GM12878 (cell line): ENCODE measurements around the gene RPS16. TPM values are rescaled to one million over a fixed set of nuclear protein-coding genes. Genes with fewer than 3 reads are reported as not detected.

ENCODE experiments used
- ATAC-seq: fragments of 200-7000 bp; cut with Tn5 transposase; 3 replicates; pipeline ENCODE4 v1.9.1; 2020; ENCODE audit warnings: mild to moderate bottlenecking, moderate library complexity
- BruUV-seq: library from RNA; stranded (reverse); fragments of 400-500 nt; replicated peaks from 2 replicates; lab custom pipeline; 2021; lab: Mats Ljungman, UMichigan
- CTCF ChIA-PET: fragments of 300-600 bp; sonication (Branson Sonifier 250); formaldehyde crosslinking; extraction: SDS; loops from one replicate; lab custom pipeline; 2021; ENCODE audit warnings: inconsistent platforms; lab: Yijun Ruan, JAX
- POLR2A ChIA-PET: fragments of 350-600 bp; formaldehyde crosslinking; extraction: SDS; loops from one replicate; lab custom pipeline; 2021; ENCODE audit warnings: inconsistent platforms; lab: Charles Lee
- RAD21 ChIA-PET: fragments of 300-600 bp; sonication (Branson Sonifier 250); formaldehyde crosslinking; loops from one replicate; lab custom pipeline; 2023; ENCODE audit warnings: antibody characterized with exemption; ENCODE audit not compliant: unreplicated experiment; lab: Charles Lee
- SMC1A ChIA-PET: fragments of 300-600 bp; sonication (Branson Sonifier 250); formaldehyde crosslinking; loops from one replicate; lab custom pipeline; 2023; ENCODE audit not compliant: unreplicated experiment, uncharacterized antibody; lab: Charles Lee
- DNase-seq: peaks from one replicate; pipeline ENCODE4 v3.0.0-alpha.2; 2011; ENCODE audit warnings: low read depth, low spot score
- FAIRE-seq: peaks from 3 replicates; lab custom pipeline; 2011; peaks lifted over from hg19 to GRCh38; lab: Jason Lieb, UNC
- H2AFZ ChIP-seq: 2 replicates; pipeline ENCODE4 v1.6.0; 2011; ENCODE audit warnings: low read depth, low read length, control low read depth; ENCODE audit not compliant: control insufficient read depth
- H3K27ac ChIP-seq: 2 replicates; pipeline ENCODE4 v1.5.1; 2011; ENCODE audit warnings: control low read depth; ENCODE audit not compliant: control insufficient read depth, insufficient read depth
- H3K27me3 ChIP-seq, 2 experiments: replicated peaks in 1 of 2; 2 replicates each; pipeline versions ENCODE4 v1.6.0 to v1.6.1; 2011; ENCODE audit warnings: low read length in 1 of 2; ENCODE audit not compliant: control insufficient read depth in 2 of 2, insufficient read depth in 2 of 2
- H3K36me3 ChIP-seq, 2 experiments: 2 replicates each; pipeline ENCODE4 v1.5.1; 2011; ENCODE audit warnings: low read length in 1 of 2; ENCODE audit not compliant: control insufficient read depth in 2 of 2, insufficient read depth in 2 of 2
- H3K4me1 ChIP-seq: 2 replicates; pipeline ENCODE4 v1.6.1; 2011; ENCODE audit warnings: mild to moderate bottlenecking, low read length, moderate library complexity, mixed read lengths; ENCODE audit not compliant: control insufficient read depth, insufficient read depth
- H3K4me2 ChIP-seq: 2 replicates; pipeline ENCODE4 v1.6.0; 2011; ENCODE audit warnings: control low read depth; ENCODE audit not compliant: control insufficient read depth, insufficient read depth
- H3K4me3 ChIP-seq: fragments of 200-600 bp; sonication (generic); 2 replicates; pipeline ENCODE4 v1.5.1; 2016
- H3K79me2 ChIP-seq: 2 replicates; pipeline ENCODE4 v1.6.0; 2011; ENCODE audit warnings: low read length; ENCODE audit not compliant: control insufficient read depth, insufficient read depth
- H3K9ac ChIP-seq: 2 replicates; pipeline ENCODE4 v1.8.0; 2011; ENCODE audit warnings: low read length, control low read depth, mixed read lengths; ENCODE audit not compliant: control insufficient read depth, insufficient read depth
- H3K9me3 ChIP-seq: replicated peaks from 3 replicates; pipeline ENCODE4 v1.5.1; 2011; ENCODE audit warnings: mild to moderate bottlenecking, low read length; ENCODE audit not compliant: control insufficient read depth, insufficient read depth
- H4K20me1 ChIP-seq: 2 replicates; pipeline ENCODE4 v1.6.0; 2011; ENCODE audit not compliant: control insufficient read depth, insufficient read depth
- ATF7 ChIP-seq: fragments of 450-650 bp; IDR thresholded peaks from 2 replicates; pipeline ENCODE4 v1.6.1; 2016; ENCODE audit warnings: low read depth, mild to moderate bottlenecking
- CHD1 ChIP-seq: IDR thresholded peaks from 2 replicates; pipeline ENCODE4 v1.6.1; 2012; ENCODE audit warnings: low read depth, low read length, improper control_type of control experiment
- FOS ChIP-seq: IDR thresholded peaks from 3 replicates; pipeline ENCODE4 v1.6.1; 2011; ENCODE audit warnings: borderline replicate concordance; ENCODE audit not compliant: insufficient read length; ENCODE audit errors: extremely low read depth
- FOXK2 ChIP-seq: fragments of 450-650 bp; IDR thresholded peaks from 2 replicates; pipeline ENCODE4 v1.6.1; 2017; ENCODE audit warnings: mild to moderate bottlenecking, moderate library complexity
- MTA2 ChIP-seq: fragments of 450-650 bp; IDR thresholded peaks from 2 replicates; pipeline ENCODE4 v1.6.1; 2016; ENCODE audit warnings: low read depth, mild to moderate bottlenecking, moderate library complexity
- POLR2A ChIP-seq: IDR thresholded peaks from 2 replicates; pipeline ENCODE4 v1.6.1; 2011; ENCODE audit warnings: low read depth, mild to moderate bottlenecking, low read length
- POLR2AphosphoS2 ChIP-seq: IDR thresholded peaks from 2 replicates; pipeline ENCODE4 v1.6.1; 2011; ENCODE audit warnings: low read depth, mild to moderate bottlenecking, low read length, improper control_type of control experiment, moderate library complexity
- SKIL ChIP-seq: fragments of 450-650 bp; IDR thresholded peaks from 2 replicates; pipeline ENCODE4 v1.6.1; 2017; ENCODE audit warnings: mild to moderate bottlenecking, low read depth, inconsistent platforms; ENCODE audit not compliant: poor library complexity, severe bottlenecking
- SPI1 ChIP-seq: IDR thresholded peaks from 2 replicates; pipeline ENCODE4 v1.6.1; 2011; ENCODE audit warnings: low read depth, mild to moderate bottlenecking, low read length, moderate library complexity, borderline replicate concordance; ENCODE audit not compliant: insufficient read depth
- SREBF2 ChIP-seq: IDR thresholded peaks from 2 replicates; pipeline ENCODE4 v1.6.1; 2012; ENCODE audit warnings: mild to moderate bottlenecking, low read length
- WRNIP1 ChIP-seq: IDR thresholded peaks from 2 replicates; pipeline ENCODE4 v1.6.1; 2011; ENCODE audit warnings: low read depth, low read length, improper control_type of control experiment, borderline replicate concordance
- WGBS: methylation state at CpG from one replicate; pipeline ENCODE4 v1.1.6; 2016; ENCODE audit warnings: low lambda C conversion rate; ENCODE audit not compliant: insufficient replicate concordance, insufficient coverage; ENCODE audit errors: missing lambda C conversion rate; 5-methylcytosine and 5-hydroxymethylcytosine counted together
- in situ Hi-C: fragments of 300-500 bp; cut with MboI; formaldehyde crosslinking; loops from 9 replicates; pipeline ENCODE4 v1.14.3; 2018; ENCODE audit warnings: mixed read lengths
- intact Hi-C: fragments of 100-400 bp; cut with micrococcal nuclease; formaldehyde crosslinking; loops from one replicate; pipeline ENCODE4 v1.14.2; 2022; ENCODE audit not compliant: unreplicated experiment
- polyA plus RNA-seq, 11 experiments: library from polyadenylated mRNA; depleted of rRNA in 4 of 11; unstranded in 6 of 11; stranded (reverse) in 5 of 11; fragments of >200 nt; fragmentation: Nextera tagmentation in 4 of 11; fragmentation: Illumina TruSeq in 1 of 11; extraction: Ambion mirVana in 4 of 11; extraction: Trizol in 1 of 11; gene quantifications; 1 replicate in 1 of 11; 2 replicates in 10 of 11; pipeline versions ENCODE4 v1.2.1 to v1.2.3, GENCODE V29; 2011 to 2016; ENCODE audit warnings: inconsistent platforms in 2 of 11, missing spikeins in 2 of 11, low read depth in 1 of 11
- total RNA-seq, 4 experiments: library from RNA; depleted of rRNA in 3 of 4; stranded (reverse); fragments of >200 nt in 3 of 4; fragmentation: Illumina TruSeq in 1 of 4; extraction: Trizol in 1 of 4; gene quantifications; 2 replicates each; pipeline versions ENCODE4 v1.2.1 to v1.2.3, GENCODE V29; 2013 to 2021

RPS16 gene
- total and polyA plus RNA-seq, 10 of the 15 experiments (the other 5 are each of a cell fraction or from before 2014, with no cell fraction given), result 148 to 4,810 (median 2,343) TPM

GRCh38 chr19:39473443-39473960 lies 37.8 kb upstream of the RPS16 start:
- 90% methylated on average over 11 of the region's 11 CpGs for WGBS
- 0 out of 2 replicates have a peak, but pooled peaks have one; percentile 26 for TF ChIP-seq POLR2A
- TF ChIP-seq WRNIP1, result no peak
- no peak for TF ChIP-seq FOS
- TF ChIP-seq POLR2AphosphoS2, result 0 out of 2 replicates have a peak, but pooled peaks have one; percentile 19
- TF ChIP-seq, all 136 proteins: peak for 2
- POLR2A ChIA-PET, result no interaction called here

GRCh38 chr19:39472746-39473442 lies 37.1 kb upstream of the RPS16 start:
- in situ Hi-C loops, result no loop called here
- POLR2A ChIA-PET, result no interaction called here
- ATAC-seq (no peak), DNase-seq (no peak), FAIRE-seq (no peak)
- RAD21 ChIA-PET, result no interaction called here
- Histone ChIP-seq H3K36me3 (peaks cover 43 to 69% of the 10 kb centered on the region in 2 experiments), H3K79me2 (no peaks in the 10 kb centered on the region), H3K27ac (no peak overlapping the region), H3K27me3 (no peaks in the 10 kb centered on the region), H3K4me2 (no peak overlapping the region), H2AFZ (no peak overlapping the region), H4K20me1 (no peaks in the 10 kb centered on the region), H3K9ac (no peak overlapping the region), H3K4me3 (no peak overlapping the region), H3K9me3 (no peaks in the 10 kb centered on the region), H3K4me1 (no peaks in the 10 kb centered on the region)
- BruUV-seq, result no TSS peak
- CTCF ChIA-PET, result interaction anchor here (1.7 kb wide), 1 partner anchor 57 kb away, joined by 4 read pairs; no protein-coding TSS in a partner anchor
- WGBS, result 96% methylated on average over 30 of the region's 32 CpGs
- SMC1A ChIA-PET, result interaction anchor here (1.3 kb wide), 1 partner anchor 32 kb away, joined by 4 read pairs; no protein-coding TSS in a partner anchor
- intact Hi-C loops, result no loop called here
- TF ChIP-seq ATF7 (no peak), SKIL (no peak), CHD1 (no peak), SREBF2 (no peak), MTA2 (no peak), SPI1 (no peak), FOXK2 (no peak)

More at GRCh38 chr19:39473443-39473960, 37.8 kb upstream of the RPS16 start:
- Histone ChIP-seq H3K4me3 (no peak overlapping the region), H3K27ac (no peak overlapping the region), H3K27me3 (no peaks in the 10 kb centered on the region), H3K4me2 (no peak overlapping the region), H3K36me3 (peaks cover 41 to 65% of the 10 kb centered on the region in 2 experiments), H3K79me2 (no peaks in the 10 kb centered on the region), H2AFZ (no peak overlapping the region), H4K20me1 (no peaks in the 10 kb centered on the region), H3K9me3 (no peaks in the 10 kb centered on the region), H3K4me1 (no peaks in the 10 kb centered on the region), H3K9ac (no peak overlapping the region)
- intact Hi-C loops (no loop called here), in situ Hi-C loops (no loop called here)
- ATAC-seq, result no peak
- DNase-seq, result no peak
- BruUV-seq, result no TSS peak
- ChIA-PET SMC1A (interaction anchor here (1.1 to 1.7 kb wide), 4 partner anchors 33 to 59 kb away, joined by 3 to 7 read pairs (median 4); partner anchors contain the start of genes EID2B and RPS16), CTCF (interaction anchor here (0.8 to 3.9 kb wide), 17 partner anchors 16 to 66 kb away, joined by 3 to 41 read pairs (median 4); partner anchors contain the start of genes DLL3, EID2B, RPS16 and SUPT5H), RAD21 (interaction anchor here (1.2 to 1.9 kb wide), 3 partner anchors 30 to 61 kb away, joined by 4 to 6 read pairs (median 5); partner anchors contain the start of gene EID2B)
- FAIRE-seq, result no peak
